H1 (cell line): ENCODE results near the gene ZNF486. TPM values are rescaled to one million over a fixed set of nuclear protein-coding genes. Genes with fewer than 3 reads are reported as not detected.

ENCODE experiments used
- CTCF ChIA-PET: fragments of 300-600 bp; sonication (Branson Sonifier 250); formaldehyde crosslinking; loops from one replicate; lab custom pipeline; 2021; ENCODE audit not compliant: partially characterized antibody; lab: Charles Lee
- POLR2A ChIA-PET: fragments of 300-600 bp; sonication (Branson Sonifier 250); formaldehyde crosslinking; loops from one replicate; lab custom pipeline; 2021; ENCODE audit warnings: inconsistent platforms; ENCODE audit not compliant: partially characterized antibody; lab: Charles Lee
- DNase-seq, 2 experiments: peaks; one replicate each; pipeline versions ENCODE4 v3.0.0 to v3.0.0-alpha.2; 2010 to 2022; ENCODE audit warnings: low spot score in 2 of 2, low read depth in 1 of 2, mixed read lengths in 1 of 2
- FAIRE-seq: peaks from 2 replicates; lab custom pipeline; 2011; peaks lifted over from hg19 to GRCh38; lab: Jason Lieb, UNC
- H2AFZ ChIP-seq: 2 replicates; pipeline ENCODE4 v1.8.1; 2012; ENCODE audit warnings: low read length, inconsistent platforms
- H2AK5ac ChIP-seq: 2 replicates; pipeline ENCODE4 v1.6.1; 2013; ENCODE audit warnings: low read depth, low read length
- H2BK120ac ChIP-seq: replicated peaks from 2 replicates; pipeline ENCODE3; 2013; ENCODE audit warnings: low read depth, low read length, inconsistent platforms
- H2BK12ac ChIP-seq: 2 replicates; pipeline ENCODE4 v1.6.1; 2013; ENCODE audit warnings: low read depth, low read length
- H2BK15ac ChIP-seq: 2 replicates; pipeline ENCODE4 v1.6.1; 2013; ENCODE audit warnings: low read length
- H2BK20ac ChIP-seq: 2 replicates; pipeline ENCODE4 v1.6.1; 2013; ENCODE audit warnings: low read length
- H2BK5ac ChIP-seq: 2 replicates; pipeline ENCODE4 v1.6.1; 2013; ENCODE audit warnings: low read depth, low read length
- H3K14ac ChIP-seq: 2 replicates; pipeline ENCODE4 v1.6.1; 2013; ENCODE audit warnings: inconsistent platforms; ENCODE audit not compliant: insufficient read length
- H3K18ac ChIP-seq: 2 replicates; pipeline ENCODE4 v1.6.1; 2013; ENCODE audit warnings: low read length; ENCODE audit errors: extremely low read depth
- H3K23ac ChIP-seq: 2 replicates; pipeline ENCODE4 v1.6.1; 2013; ENCODE audit warnings: inconsistent platforms; ENCODE audit not compliant: insufficient read length
- H3K23me2 ChIP-seq: 2 replicates; pipeline ENCODE4 v1.6.1; 2013; ENCODE audit warnings: low read depth, low read length
- H3K27ac ChIP-seq: 2 replicates; pipeline ENCODE4 v1.6.1; 2011; ENCODE audit warnings: low read depth, low read length, inconsistent platforms
- H3K27me3 ChIP-seq, 4 experiments: replicated peaks in 1 of 4; 1 replicate in 1 of 4; 2 replicates in 3 of 4; pipeline versions ENCODE4 v1.6.1 to v1.8.1; 2011 to 2013; ENCODE audit warnings: low read length in 3 of 4, mild to moderate bottlenecking in 3 of 4, inconsistent platforms in 2 of 4, mixed read lengths in 2 of 4, moderate library complexity in 1 of 4; ENCODE audit not compliant: control insufficient read depth in 3 of 4, insufficient read depth in 3 of 4; ENCODE audit errors: extremely low read depth in 1 of 4
- H3K36me3 ChIP-seq, 4 experiments: 2 replicates each; pipeline versions ENCODE4 v1.6.1 to v1.8.1; 2011 to 2013; ENCODE audit warnings: mild to moderate bottlenecking in 4 of 4, low read length in 3 of 4, moderate library complexity in 2 of 4, control low read depth in 1 of 4, inconsistent platforms in 1 of 4; ENCODE audit not compliant: insufficient read depth in 4 of 4, control insufficient read depth in 2 of 4
- H3K4ac ChIP-seq: replicated peaks from 2 replicates; pipeline ENCODE3; 2013; ENCODE audit warnings: low read length, low read depth, mixed read lengths, inconsistent platforms; ENCODE audit not compliant: insufficient read length
- H3K4me1 ChIP-seq, 4 experiments: replicated peaks in 1 of 4; 1 replicate in 1 of 4; 2 replicates in 3 of 4; pipeline versions ENCODE4 v1.6.1 to v1.8.1; 2011 to 2013; ENCODE audit warnings: low read length in 3 of 4, inconsistent platforms in 2 of 4, mixed read lengths in 1 of 4; ENCODE audit not compliant: insufficient read depth in 4 of 4, control insufficient read depth in 3 of 4
- H3K4me2 ChIP-seq, 2 experiments: 2 replicates each; pipeline versions ENCODE4 v1.6.1 to v1.8.1; 2011 to 2013; ENCODE audit warnings: low read depth in 2 of 2, low read length in 2 of 2, control low read depth in 1 of 2, inconsistent platforms in 1 of 2, mild to moderate bottlenecking in 1 of 2; ENCODE audit not compliant: insufficient read depth in 1 of 2
- H3K4me3 ChIP-seq, 4 experiments: fragments of 200-600, 300-600 bp in 1 of 4; sonication (generic), shearing (Covaris generic), sonication (Bioruptor Twin) in 1 of 4; 2 replicates each; pipeline versions ENCODE4 v1.5.1 to v1.8.1; 2011 to 2016; ENCODE audit warnings: low read length in 4 of 4, low read depth in 3 of 4, control low read depth in 2 of 4, inconsistent platforms in 2 of 4, mild to moderate bottlenecking in 2 of 4, mixed read lengths in 1 of 4, moderate library complexity in 1 of 4; ENCODE audit not compliant: insufficient read depth in 2 of 4; ENCODE audit errors: extremely low read depth in 1 of 4
- H3K56ac ChIP-seq: replicated peaks from 2 replicates; pipeline ENCODE3; 2013; ENCODE audit warnings: low read depth, mild to moderate bottlenecking, mixed read lengths, low read length, inconsistent platforms; ENCODE audit not compliant: insufficient read length
- H3K79me1 ChIP-seq: 2 replicates; pipeline ENCODE4 v1.6.1; 2013; ENCODE audit warnings: low read depth, low read length, control low read depth
- H3K79me2 ChIP-seq, 2 experiments: 2 replicates each; pipeline versions ENCODE4 v1.6.1 to v1.8.1; 2012 to 2013; ENCODE audit warnings: low read length in 2 of 2, mild to moderate bottlenecking in 2 of 2, inconsistent platforms in 1 of 2; ENCODE audit not compliant: insufficient read depth in 2 of 2, control insufficient read depth in 1 of 2
- H3K9ac ChIP-seq, 4 experiments: replicated peaks in 1 of 4; 1 replicate in 1 of 4; 2 replicates in 3 of 4; pipeline versions ENCODE4 v1.6.1 to v1.8.1; 2011 to 2013; ENCODE audit warnings: low read depth in 3 of 4, low read length in 3 of 4, control low read depth in 2 of 4, mild to moderate bottlenecking in 2 of 4, moderate library complexity in 2 of 4, inconsistent platforms in 1 of 4; ENCODE audit errors: extremely low read depth in 1 of 4
- H3K9me3 ChIP-seq, 2 experiments: 2 replicates each; pipeline versions ENCODE4 v1.6.1 to v1.8.1; 2012 to 2013; ENCODE audit warnings: mild to moderate bottlenecking in 2 of 2, moderate library complexity in 2 of 2, control low read depth in 1 of 2, inconsistent platforms in 1 of 2, low read depth in 1 of 2, low read length in 1 of 2, mixed read lengths in 1 of 2; ENCODE audit not compliant: insufficient read depth in 2 of 2
- H4K20me1 ChIP-seq, 2 experiments: replicated peaks in 1 of 2; 2 replicates each; pipeline versions ENCODE3 to v1.8.1; 2011 to 2013; ENCODE audit warnings: inconsistent platforms in 2 of 2, low read length in 2 of 2, mild to moderate bottlenecking in 1 of 2; ENCODE audit not compliant: insufficient read depth in 2 of 2, control insufficient read depth in 1 of 2
- H4K5ac ChIP-seq: 2 replicates; pipeline ENCODE4 v1.6.1; 2013; ENCODE audit warnings: low read length, low read depth, mixed read lengths, inconsistent platforms; ENCODE audit not compliant: insufficient read length
- H4K8ac ChIP-seq: 2 replicates; pipeline ENCODE4 v1.8.0; 2013; ENCODE audit warnings: mild to moderate bottlenecking, moderate library complexity, low read length, inconsistent platforms; ENCODE audit not compliant: insufficient read depth; ENCODE audit errors: extremely low read depth
- H4K91ac ChIP-seq: replicated peaks from 2 replicates; pipeline ENCODE3; 2013; ENCODE audit warnings: low read length, mixed read lengths, inconsistent platforms; ENCODE audit not compliant: insufficient read length
- NANOG ChIP-seq: IDR thresholded peaks from 2 replicates; pipeline ENCODE4 v1.6.1; 2011; ENCODE audit warnings: low read length, low read depth, mild to moderate bottlenecking, inconsistent platforms; ENCODE audit not compliant: insufficient read depth, poor library complexity, severe bottlenecking
- ZNF274 ChIP-seq: IDR thresholded peaks from 2 replicates; pipeline ENCODE4 v1.7.0; 2012; ENCODE audit warnings: low read length, borderline replicate concordance; ENCODE audit errors: extremely low read depth
- WGBS, 2 experiments: shearing (Covaris generic) in 1 of 2; methylation state at CpG; one replicate each; pipeline versions ENCODE4 v1.1.6 to v1.1.7; 2013 to 2015; ENCODE audit warnings: low lambda C conversion rate in 2 of 2, mixed read lengths in 2 of 2, inconsistent platforms in 1 of 2, low coverage in 1 of 2, missing lambda C conversion rate in 1 of 2; ENCODE audit not compliant: insufficient replicate concordance in 2 of 2, insufficient coverage in 1 of 2, insufficient read length in 1 of 2; ENCODE audit errors: extremely low coverage in 1 of 2, missing lambda C conversion rate in 1 of 2; 5-methylcytosine and 5-hydroxymethylcytosine counted together
- polyA plus RNA-seq, 7 experiments: library from polyadenylated mRNA; depleted of rRNA in 3 of 7; stranded (reverse) in 5 of 7; unstranded in 2 of 7; fragments of >200 nt in 5 of 7; fragments of 200-250 nt in 2 of 7; gene quantifications; 1 replicate in 5 of 7; 2 replicates in 1 of 7; 4 replicates in 1 of 7; pipeline versions ENCODE4 v1.2.1 to v1.2.3, GENCODE V29; 2011 to 2013; ENCODE audit warnings: missing spikeins in 2 of 7, mixed read lengths in 2 of 7
- total RNA-seq: library from RNA; stranded (reverse); fragmentation: NEBNext Ultra II Directional; extraction: Animal tissue kit (Norgen Biotek cat#: 25700); gene quantifications from 2 replicates; pipeline ENCODE4 v1.2.1, GENCODE V29; 2021

Gene ZNF486
- total and polyA plus RNA-seq, 2 of the 8 experiments (the other 6 are each of a cell fraction or from before 2014, with no cell fraction given) = 10.7 to 23.4 TPM

GRCh38 chr19:20197747-20198146 is 30.7 kb downstream of the ZNF486 start:
- TF ChIP-seq ZNF274 (peak; percentile 74; the same call in 1 of the 2 replicates), NANOG (no peak)
- no peak overlapping the region for H4K91ac ChIP-seq
- no peak overlapping the region for H2BK5ac ChIP-seq
- no peak overlapping the region for H2BK120ac ChIP-seq
- no peak overlapping the region for H4K8ac ChIP-seq
- FAIRE-seq = no peak
- H3K4me1 ChIP-seq = no peaks in the 10 kb centered on the region
- no peak overlapping the region for H2AK5ac ChIP-seq
- no peak overlapping the region for H4K5ac ChIP-seq
- H3K9ac ChIP-seq = no peak overlapping the region
- DNase-seq = no peak
- ChIA-PET CTCF (no interaction called here), POLR2A (interaction anchor here (1.0 kb wide), 1 partner anchor 11 kb away, joined by 5 read pairs; no protein-coding TSS in a partner anchor)
- no peaks in the 10 kb centered on the region for H3K79me2 ChIP-seq
- H3K4ac ChIP-seq = no peak overlapping the region
- H3K4me2 ChIP-seq = no peak overlapping the region
- peaks cover 12 to 19% of the 10 kb centered on the region in 2 experiments; a peak in 3 of 4 replicates for H3K9me3 ChIP-seq
- no peaks in the 10 kb centered on the region for H3K23me2 ChIP-seq
- no peaks in the 10 kb centered on the region for H4K20me1 ChIP-seq
- H3K27ac ChIP-seq = no peak overlapping the region
- H3K36me3 ChIP-seq = peaks cover 0 to 48% (median 24%) of the 10 kb centered on the region in 4 experiments; a peak in 6 of 8 replicates
- no peak overlapping the region for H3K56ac ChIP-seq
- H3K23ac ChIP-seq = no peak overlapping the region
- no peak overlapping the region for H2BK20ac ChIP-seq
- no peak overlapping the region for H2AFZ ChIP-seq
- H2BK15ac ChIP-seq = no peak overlapping the region
- 95% methylated on average over 3 of the region's 3 CpGs; no CpG with 5 or more reads in 1 of the 2 experiments for WGBS, 2 experiments
- no peaks in the 10 kb centered on the region for H3K27me3 ChIP-seq
- H3K4me3 ChIP-seq = no peak overlapping the region
- H2BK12ac ChIP-seq = no peak overlapping the region
- H3K79me1 ChIP-seq = no peaks in the 10 kb centered on the region
- no peak overlapping the region for H3K14ac ChIP-seq
- H3K18ac ChIP-seq = no peak overlapping the region
